ENCODE measurements around the gene ATG10.

Gene ATG10

GRCh38 chr5:82168294-82168693, 196.5 kb downstream of the ATG10 start:
- FAIRE-seq: no peak

GRCh38 chr5:82169892-82170291, 198.1 kb downstream of the ATG10 start:
- no peak for FAIRE-seq

- peak; percentile 69 for FAIRE-seq
These were observed 202.5 kb downstream of the ATG10 start for GRCh38 chr5:82174128-82174918.

- FAIRE-seq: no peak
These were observed 203.0 kb downstream of the ATG10 start for GRCh38 chr5:82174919-82175219.

- no peak for FAIRE-seq
These were observed 204.4 kb downstream of the ATG10 start for GRCh38 chr5:82176115-82176814.

- no peak for FAIRE-seq
These were observed 206.6 kb downstream of the ATG10 start for GRCh38 chr5:82178378-82178777.

GRCh38 chr5:82182662-82183061, 210.8 kb downstream of the ATG10 start:
- no peak for FAIRE-seq

GRCh38 chr5:82183828-82184227, 212.0 kb downstream of the ATG10 start:
- no peak for FAIRE-seq

GRCh38 chr5:82185851-82186250, 214.0 kb downstream of the ATG10 start:
- FAIRE-seq: no peak

- no peak for FAIRE-seq
These were observed 225.7 kb downstream of the ATG10 start for GRCh38 chr5:82197550-82197949.

GRCh38 chr5:82204567-82204966, 232.7 kb downstream of the ATG10 start:
- no peak for FAIRE-seq

- no peak for FAIRE-seq
These were observed 233.2 kb downstream of the ATG10 start for GRCh38 chr5:82205005-82205404.

GRCh38 chr5:82208371-82208770, 236.5 kb downstream of the ATG10 start:
- FAIRE-seq: no peak

- no peak for FAIRE-seq
These were observed 240.2 kb downstream of the ATG10 start for GRCh38 chr5:82211855-82212572.

GRCh38 chr5:82217917-82218316, 246.1 kb downstream of the ATG10 start:
- no peak for FAIRE-seq

GRCh38 chr5:82218374-82219156, 246.7 kb downstream of the ATG10 start:
- FAIRE-seq: no peak

GRCh38 chr5:82221020-82221419, 249.2 kb downstream of the ATG10 start:
- FAIRE-seq: no peak

GRCh38 chr5:82222597-82223574, 251.1 kb downstream of the ATG10 start:
- FAIRE-seq: no peak

- peak; percentile 94 for FAIRE-seq
These were observed 253.8 kb downstream of the ATG10 start for GRCh38 chr5:82225525-82226172.

- no peak for FAIRE-seq
These were observed 263.1 kb downstream of the ATG10 start for GRCh38 chr5:82234885-82235284.

GRCh38 chr5:82244151-82244550, 272.3 kb downstream of the ATG10 start:
- no peak for FAIRE-seq
